Adipocyte (in vitro differentiated cells): ENCODE measurements around the gene AKR7A2.

ENCODE experiments used
- DNase-seq: peaks from one replicate; pipeline ENCODE4 v3.0.0-alpha.2; 2015; ENCODE audit warnings: low read depth
- H3K27me3 ChIP-seq: replicated peaks from 2 replicates; pipeline ENCODE4 v1.7.0; 2013; ENCODE audit warnings: mild to moderate bottlenecking, low read length, moderate library complexity; ENCODE audit not compliant: control insufficient read depth, insufficient read depth
- H3K36me3 ChIP-seq: 2 replicates; pipeline ENCODE4 v1.7.0; 2013; ENCODE audit warnings: low read length, mild to moderate bottlenecking, moderate library complexity; ENCODE audit not compliant: control insufficient read depth, insufficient read depth, severe bottlenecking
- H3K4me1 ChIP-seq: 2 replicates; pipeline ENCODE4 v1.7.0; 2013; ENCODE audit warnings: mild to moderate bottlenecking, low read length, moderate library complexity; ENCODE audit not compliant: control insufficient read depth, insufficient read depth
- H3K4me3 ChIP-seq: 2 replicates; pipeline ENCODE4 v1.7.0; 2013; ENCODE audit warnings: mild to moderate bottlenecking, low read length, moderate library complexity
- H3K9ac ChIP-seq: 2 replicates; pipeline ENCODE4 v1.7.0; 2013; ENCODE audit warnings: mild to moderate bottlenecking, low read length, moderate library complexity
- H3K9me3 ChIP-seq: 2 replicates; pipeline ENCODE4 v1.7.0; 2013; ENCODE audit warnings: mild to moderate bottlenecking, low read length, moderate library complexity; ENCODE audit not compliant: control insufficient read depth

Gene AKR7A2

GRCh38 chr1:19311931-19312781 lies at the start of gene AKR7A2, which contains the start of gene SLC66A1:
Gene AKR7A2, minus strand, starts transcription at chr1:19312144. Its CDS starts 20 bp downstream, at chr1:19312124.
Gene SLC66A1, plus strand, starts transcription at chr1:19312326. Its CDS starts 5,352 bp downstream, at chr1:19317678.
- H3K9me3 ChIP-seq = no peaks in the 10 kb centered on the region
- peak; percentile 99 for DNase-seq
- peak within 1 kb of the TSS; percentile 93 for H3K4me3 ChIP-seq
- peaks cover 22% of the 10 kb centered on the region for H3K36me3 ChIP-seq
- H3K9ac ChIP-seq = peak within 1 kb of the TSS; percentile 94
- peaks cover 32% of the 10 kb centered on the region for H3K4me1 ChIP-seq
- no peaks in the 10 kb centered on the region for H3K27me3 ChIP-seq

DNA sequence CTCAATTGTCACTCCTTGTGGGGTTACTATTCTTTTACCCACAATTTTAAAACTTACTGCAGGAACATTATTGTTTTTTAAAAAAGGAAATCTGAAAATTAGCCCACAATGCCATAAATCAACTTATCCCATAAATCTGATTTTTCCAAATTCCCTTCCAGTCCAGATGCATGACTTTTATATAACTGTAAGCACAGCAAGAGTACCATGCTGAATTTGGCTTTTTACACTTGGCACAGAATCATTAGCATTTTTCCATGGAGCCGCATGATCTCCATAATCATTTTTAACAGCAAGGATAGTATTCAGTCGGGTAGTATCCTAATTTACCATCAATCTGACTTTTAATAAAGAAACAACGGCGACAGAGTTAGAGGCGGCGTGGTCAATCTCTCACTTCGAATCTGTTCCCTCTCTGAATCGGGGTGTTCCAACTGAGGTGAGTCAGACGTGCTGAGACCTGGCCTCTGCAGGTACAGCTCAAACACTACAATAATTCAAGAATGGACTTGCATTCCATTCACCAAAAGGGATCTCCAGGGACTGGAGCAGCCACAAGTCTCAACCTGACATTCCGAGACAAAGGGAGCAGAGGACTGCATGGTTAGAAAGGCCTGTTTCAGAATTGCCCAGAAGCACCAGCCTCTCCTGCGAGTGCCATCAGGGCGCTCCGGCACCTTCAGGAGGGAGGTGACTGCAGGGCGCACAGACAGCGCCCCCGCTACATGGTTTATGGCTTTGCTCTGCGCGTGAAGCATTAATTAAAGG lies 49.1 kb upstream of the AKR7A2 start:
- Histone ChIP-seq H3K4me1 (peaks cover 17% of the 10 kb centered on the region), H3K36me3 (peaks cover 13% of the 10 kb centered on the region), H3K4me3 (no peak overlapping the region), H3K9ac (no peak overlapping the region), H3K27me3 (no peaks in the 10 kb centered on the region), H3K9me3 (no peaks in the 10 kb centered on the region)
- no peak for DNase-seq

- no peak overlapping the region for H3K4me3 ChIP-seq
- no peaks in the 10 kb centered on the region for H3K9me3 ChIP-seq
- H3K36me3 ChIP-seq = peaks cover 19% of the 10 kb centered on the region
- H3K27me3 ChIP-seq = no peaks in the 10 kb centered on the region
- H3K9ac ChIP-seq = no peak overlapping the region
- DNase-seq = no peak
- peaks cover 17% of the 10 kb centered on the region for H3K4me1 ChIP-seq
These were observed 48.5 kb upstream of the AKR7A2 start for GRCh38 chr1:19360432-19360831.

- peaks cover 17% of the 10 kb centered on the region for H3K4me1 ChIP-seq
- H3K9ac ChIP-seq = no peak overlapping the region
- H3K4me3 ChIP-seq = no peak overlapping the region
- no peaks in the 10 kb centered on the region for H3K9me3 ChIP-seq
- DNase-seq = no peak
- H3K36me3 ChIP-seq = peaks cover 21% of the 10 kb centered on the region
- H3K27me3 ChIP-seq = no peaks in the 10 kb centered on the region
These were observed 48.1 kb upstream of the AKR7A2 start for GRCh38 chr1:19360016-19360415.

GRCh38 chr1:19359357-19359756 lies 47.4 kb upstream of the AKR7A2 start:
- H3K9ac ChIP-seq = no peak overlapping the region
- no peaks in the 10 kb centered on the region for H3K27me3 ChIP-seq
- peaks cover 17% of the 10 kb centered on the region for H3K4me1 ChIP-seq
- no peak overlapping the region for H3K4me3 ChIP-seq
- no peaks in the 10 kb centered on the region for H3K9me3 ChIP-seq
- H3K36me3 ChIP-seq = peaks cover 27% of the 10 kb centered on the region
- no peak for DNase-seq

- no peak overlapping the region for H3K9ac ChIP-seq
- DNase-seq = no peak
- peaks cover 13% of the 10 kb centered on the region for H3K4me1 ChIP-seq
- H3K9me3 ChIP-seq = no peaks in the 10 kb centered on the region
- H3K4me3 ChIP-seq = no peak overlapping the region
- peaks cover 34% of the 10 kb centered on the region for H3K36me3 ChIP-seq
- H3K27me3 ChIP-seq = no peaks in the 10 kb centered on the region
These were observed 46.8 kb upstream of the AKR7A2 start for GRCh38 chr1:19358710-19359109.

- no peak overlapping the region for H3K4me3 ChIP-seq
- H3K9me3 ChIP-seq = no peaks in the 10 kb centered on the region
- H3K36me3 ChIP-seq = peaks cover 45% of the 10 kb centered on the region
- H3K27me3 ChIP-seq = no peaks in the 10 kb centered on the region
- no peak overlapping the region for H3K9ac ChIP-seq
- DNase-seq = no peak
- peaks cover 13% of the 10 kb centered on the region for H3K4me1 ChIP-seq
These were observed 45.5 kb upstream of the AKR7A2 start for GRCh38 chr1:19357299-19357986.

- Histone ChIP-seq H3K27me3 (no peaks in the 10 kb centered on the region), H3K36me3 (peaks cover 52% of the 10 kb centered on the region), H3K4me3 (no peak overlapping the region), H3K9ac (no peak overlapping the region), H3K4me1 (peaks cover 2% of the 10 kb centered on the region), H3K9me3 (no peaks in the 10 kb centered on the region)
- DNase-seq = no peak
These were observed 44.3 kb upstream of the AKR7A2 start for GRCh38 chr1:19356266-19356665.

GRCh38 chr1:19354531-19354981 lies 42.6 kb upstream of the AKR7A2 start:
- Histone ChIP-seq H3K9me3 (no peaks in the 10 kb centered on the region), H3K36me3 (peaks cover 63% of the 10 kb centered on the region), H3K9ac (no peak overlapping the region), H3K4me1 (no peaks in the 10 kb centered on the region), H3K27me3 (no peaks in the 10 kb centered on the region), H3K4me3 (no peak overlapping the region)
- no peak for DNase-seq

DNA sequence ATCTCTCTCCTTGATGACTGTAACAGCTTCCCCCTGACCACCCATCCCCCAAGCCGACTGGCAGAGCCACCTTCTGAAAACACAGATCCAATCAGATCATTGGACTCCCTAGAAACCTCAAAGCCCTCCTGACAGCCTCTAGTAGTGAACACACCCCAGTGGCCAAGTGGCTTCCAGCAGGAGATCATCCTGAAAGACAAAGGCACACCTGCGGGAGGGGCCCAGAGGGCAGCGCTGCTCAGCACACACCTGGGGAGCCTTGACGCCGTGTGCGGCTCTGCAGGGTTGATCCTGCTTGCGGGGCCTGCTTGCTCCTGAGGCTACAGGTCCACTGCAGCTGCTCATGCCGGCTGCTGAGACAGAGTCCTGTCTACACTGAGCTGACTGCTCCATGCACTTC lies 41.7 kb upstream of the AKR7A2 start:
- no peaks in the 10 kb centered on the region for H3K9me3 ChIP-seq
- H3K36me3 ChIP-seq = peaks cover 73% of the 10 kb centered on the region
- no peak for DNase-seq
- H3K27me3 ChIP-seq = no peaks in the 10 kb centered on the region
- H3K9ac ChIP-seq = no peak overlapping the region
- no peaks in the 10 kb centered on the region for H3K4me1 ChIP-seq
- no peak overlapping the region for H3K4me3 ChIP-seq

GRCh38 chr1:19352839-19353238 lies 40.9 kb upstream of the AKR7A2 start:
- Histone ChIP-seq H3K36me3 (peaks cover 78% of the 10 kb centered on the region), H3K9me3 (no peaks in the 10 kb centered on the region)
- no peak for DNase-seq

More at GRCh38 chr1:19352839-19353238, 40.9 kb upstream of the AKR7A2 start:
- no peaks in the 10 kb centered on the region for H3K4me1 ChIP-seq
- no peak overlapping the region for H3K9ac ChIP-seq
- H3K27me3 ChIP-seq = no peaks in the 10 kb centered on the region
- H3K4me3 ChIP-seq = no peak overlapping the region
